Muscle layer of colon (tissue), 2 donors: Measurements from ENCODE around the gene SELENOV.

Experiments
- H3K27ac ChIP-seq: one replicate; pipeline ENCODE4 v1.7.0; 2013; ENCODE audit warnings: low read depth, mild to moderate bottlenecking, low read length, moderate library complexity
- H3K27me3 ChIP-seq, 2 donors: one replicate each; pipeline ENCODE4 v1.7.0; 2013; ENCODE audit warnings: low read length in 2 of 2, mild to moderate bottlenecking in 2 of 2; ENCODE audit not compliant: insufficient read depth in 2 of 2, control insufficient read depth in 1 of 2
- H3K36me3 ChIP-seq: one replicate; pipeline ENCODE4 v1.7.0; 2013; ENCODE audit warnings: mild to moderate bottlenecking, low read length; ENCODE audit not compliant: insufficient read depth
- H3K4me1 ChIP-seq: one replicate; pipeline ENCODE4 v1.7.0; 2013; ENCODE audit warnings: mild to moderate bottlenecking, low read length; ENCODE audit not compliant: insufficient read depth
- H3K4me3 ChIP-seq, 2 donors: one replicate each; pipeline ENCODE4 v1.7.0; 2013; ENCODE audit warnings: low read length in 2 of 2, low read depth in 1 of 2, mild to moderate bottlenecking in 1 of 2, moderate library complexity in 1 of 2
- H3K9ac ChIP-seq: one replicate; pipeline ENCODE4 v1.7.0; 2013; ENCODE audit warnings: low read length
- H3K9me3 ChIP-seq: one replicate; pipeline ENCODE4 v1.7.0; 2013; ENCODE audit warnings: mild to moderate bottlenecking, low read length
- donor health status: abdominal sarcoma.
- donor health status: Adenocarcinoma of cecum.

SELENOV gene

GRCh38 chr19:39525205-39525604, 10.3 kb downstream of the SELENOV start:
- H3K9ac ChIP-seq, result no peak overlapping the region
- H3K4me1 ChIP-seq, result no peaks in the 10 kb centered on the region
- H3K36me3 ChIP-seq, result no peaks in the 10 kb centered on the region
- H3K9me3 ChIP-seq, result no peaks in the 10 kb centered on the region
- H3K27ac ChIP-seq, result no peak overlapping the region
- H3K27me3 ChIP-seq, result no peaks in the 10 kb centered on the region
- H3K4me3 ChIP-seq, result no peak overlapping the region

- H3K4me1 ChIP-seq, result peaks cover 12% of the 10 kb centered on the region
- H3K9me3 ChIP-seq, result no peaks in the 10 kb centered on the region
- H3K9ac ChIP-seq, result peak overlapping the region; percentile 83
- no peaks in the 10 kb centered on the region for H3K27me3 ChIP-seq
- no peaks in the 10 kb centered on the region for H3K36me3 ChIP-seq
- H3K4me3 ChIP-seq, result peak overlapping the region; percentile 48 to 94
- peak overlapping the region; percentile 85 for H3K27ac ChIP-seq
These were observed 16.9 kb downstream of the SELENOV start for GRCh38 chr19:39531834-39532232.

- peak within 1 kb of the TSS; percentile 48 to 94 for H3K4me3 ChIP-seq
- H3K4me1 ChIP-seq, result peaks cover 12% of the 10 kb centered on the region
- H3K27ac ChIP-seq, result peak within 1 kb of the TSS; percentile 85
- no peaks in the 10 kb centered on the region for H3K27me3 ChIP-seq
- peak within 1 kb of the TSS; percentile 83 for H3K9ac ChIP-seq
- no peaks in the 10 kb centered on the region for H3K36me3 ChIP-seq
- no peaks in the 10 kb centered on the region for H3K9me3 ChIP-seq
These were observed 17.5 kb downstream of the SELENOV start, which contains the start of gene EID2B for GRCh38 chr19:39532233-39533002. TSS of gene EID2B (minus strand) at chr19:39532852. CDS start at chr19:39532802, 50 bp downstream.

GRCh38 chr19:39533003-39533512, 18.1 kb downstream of the SELENOV start:
- H3K4me1 ChIP-seq, result peaks cover 12% of the 10 kb centered on the region
- H3K27ac ChIP-seq, result no peak overlapping the region
- no peaks in the 10 kb centered on the region for H3K27me3 ChIP-seq
- H3K36me3 ChIP-seq, result no peaks in the 10 kb centered on the region
- peak overlapping the region; percentile 14 for H3K9ac ChIP-seq
- no peaks in the 10 kb centered on the region for H3K9me3 ChIP-seq
- H3K4me3 ChIP-seq, result peak overlapping the region in 1 of 2 donors; percentile 94

GRCh38 chr19:39533791-39534190, 18.9 kb downstream of the SELENOV start:
- Histone ChIP-seq H3K4me3 (no peak overlapping the region), H3K9ac (peak overlapping the region; percentile 14), H3K4me1 (peaks cover 14% of the 10 kb centered on the region)

GRCh38 chr19:39539165-39539517, 24.2 kb downstream of the SELENOV start:
- Histone ChIP-seq H3K4me1 (peaks cover 7% of the 10 kb centered on the region), H3K9ac (peak overlapping the region; percentile 87), H3K36me3 (no peaks in the 10 kb centered on the region), H3K27me3 (no peaks in the 10 kb centered on the region), H3K9me3 (no peaks in the 10 kb centered on the region), H3K4me3 (peak overlapping the region; percentile 55 to 84), H3K27ac (peak overlapping the region; percentile 65)

More at GRCh38 chr19:39533791-39534190, 18.9 kb downstream of the SELENOV start:
- no peak overlapping the region for H3K27ac ChIP-seq
- no peaks in the 10 kb centered on the region for H3K36me3 ChIP-seq
- no peaks in the 10 kb centered on the region for H3K27me3 ChIP-seq
- H3K9me3 ChIP-seq, result no peaks in the 10 kb centered on the region

- Histone ChIP-seq H3K9ac (peak within 1 kb of the TSS; percentile 87), H3K9me3 (no peaks in the 10 kb centered on the region), H3K36me3 (no peaks in the 10 kb centered on the region), H3K4me3 (peak within 1 kb of the TSS; percentile 55 to 84), H3K27ac (peak within 1 kb of the TSS; percentile 90), H3K27me3 (no peaks in the 10 kb centered on the region), H3K4me1 (peaks cover 7% of the 10 kb centered on the region)
These were observed 24.8 kb downstream of the SELENOV start, which contains the start of gene EID2 for GRCh38 chr19:39539518-39540332. TSS of gene EID2 (minus strand) at chr19:39540161. CDS start at chr19:39540079, 82 bp downstream.

GRCh38 chr19:39540333-39540673, 25.4 kb downstream of the SELENOV start:
- H3K4me3 ChIP-seq, result peak overlapping the region in 1 of 2 donors; percentile 55
- H3K4me1 ChIP-seq, result peaks cover 7% of the 10 kb centered on the region
- no peaks in the 10 kb centered on the region for H3K9me3 ChIP-seq
- no peaks in the 10 kb centered on the region for H3K36me3 ChIP-seq
- peak overlapping the region; percentile 11 for H3K9ac ChIP-seq
- no peaks in the 10 kb centered on the region for H3K27me3 ChIP-seq
- no peak overlapping the region for H3K27ac ChIP-seq

- no peak overlapping the region for H3K4me3 ChIP-seq
- peaks cover 7% of the 10 kb centered on the region for H3K4me1 ChIP-seq
- H3K9ac ChIP-seq, result no peak overlapping the region
- H3K27me3 ChIP-seq, result no peaks in the 10 kb centered on the region
- no peaks in the 10 kb centered on the region for H3K36me3 ChIP-seq
- H3K27ac ChIP-seq, result no peak overlapping the region
- no peaks in the 10 kb centered on the region for H3K9me3 ChIP-seq
These were observed 27.3 kb downstream of the SELENOV start for GRCh38 chr19:39542206-39542605.

GRCh38 chr19:39543477-39543857, 28.5 kb downstream of the SELENOV start:
- no peak overlapping the region for H3K9ac ChIP-seq
- no peak overlapping the region for H3K27ac ChIP-seq
- no peaks in the 10 kb centered on the region for H3K36me3 ChIP-seq
- H3K27me3 ChIP-seq, result no peaks in the 10 kb centered on the region
- H3K4me3 ChIP-seq, result no peak overlapping the region
- H3K4me1 ChIP-seq, result peaks cover 7% of the 10 kb centered on the region
- H3K9me3 ChIP-seq, result no peaks in the 10 kb centered on the region

GRCh38 chr19:39544226-39544903, 29.4 kb downstream of the SELENOV start:
- Histone ChIP-seq H3K27ac (no peak overlapping the region), H3K36me3 (no peaks in the 10 kb centered on the region), H3K9me3 (no peaks in the 10 kb centered on the region), H3K4me1 (no peaks in the 10 kb centered on the region), H3K9ac (no peak overlapping the region), H3K4me3 (no peak overlapping the region), H3K27me3 (no peaks in the 10 kb centered on the region)
